GM15510 (cell line): Measurements from ENCODE around the gene P4HA1.

Experiments used
- POLR2A ChIP-seq: IDR thresholded peaks from 3 replicates; pipeline ENCODE4 v1.6.1; 2011; ENCODE audit warnings: borderline replicate concordance; ENCODE audit not compliant: insufficient read length; ENCODE audit errors: extremely low read depth

P4HA1 gene

GRCh38 chr10:73061743-73062142, 34.9 kb downstream of the P4HA1 start:
- TF ChIP-seq POLR2A: no peak

GRCh38 chr10:73060738-73061635, 35.7 kb downstream of the P4HA1 start:
- TF ChIP-seq POLR2A: no peak

GRCh38 chr10:73060173-73060572, 36.5 kb downstream of the P4HA1 start:
- TF ChIP-seq POLR2A: no peak

- TF ChIP-seq POLR2A: no peak
Observed at GRCh38 chr10:73058057-73058591, 38.5 kb downstream of the P4HA1 start.

GRCh38 chr10:73054286-73054685, 42.4 kb downstream of the P4HA1 start:
- no peak for TF ChIP-seq POLR2A

GRCh38 chr10:73053275-73053674, 43.4 kb downstream of the P4HA1 start:
- no peak for TF ChIP-seq POLR2A

GRCh38 chr10:73044378-73045285, 52.0 kb downstream of the P4HA1 start:
- no peak for TF ChIP-seq POLR2A

GRCh38 chr10:73043766-73044377, 52.8 kb downstream of the P4HA1 start:
- no peak for TF ChIP-seq POLR2A

- no peak for TF ChIP-seq POLR2A
Observed at GRCh38 chr10:73043319-73043718, 53.3 kb downstream of the P4HA1 start.

GRCh38 chr10:73042130-73042529, 54.5 kb downstream of the P4HA1 start:
- no peak for TF ChIP-seq POLR2A

- TF ChIP-seq POLR2A: no peak
Observed at GRCh38 chr10:73039635-73040034, 57.0 kb downstream of the P4HA1 start.

GRCh38 chr10:73032536-73032935, 64.1 kb downstream of the P4HA1 start:
- TF ChIP-seq POLR2A: no peak

- no peak for TF ChIP-seq POLR2A
Observed at GRCh38 chr10:73021050-73021449, 75.6 kb downstream of the P4HA1 start.

- TF ChIP-seq POLR2A: no peak
Observed at GRCh38 chr10:73019100-73019499, 77.6 kb downstream of the P4HA1 start.

GRCh38 chr10:73018632-73019031, 78.0 kb downstream of the P4HA1 start:
- TF ChIP-seq POLR2A: no peak
